Psoas muscle (tissue), 8 donors: ENCODE measurements around the gene COPS7A. TPM values are rescaled to one million over a fixed set of nuclear protein-coding genes. Genes with fewer than 3 reads are reported as not detected.
"Not testable (repeated sequence)": the region's sequence is repeated elsewhere in the genome, so short reads cannot be mapped to it uniquely, and the experiment has no call there.

ENCODE experiments used
- ATAC-seq, 4 donors: fragments of 200-7000 bp; cut with Tn5 transposase; one replicate each; pipeline ENCODE4 v1.9.1; 2020; ENCODE audit warnings: moderate library complexity in 3 of 4, mild to moderate bottlenecking in 2 of 4
- DNase-seq, 2 donors: peaks; one replicate each; pipeline ENCODE4 v3.0.0-alpha.2; 2020
- H3K27ac ChIP-seq: fragments of 200-600 bp; one replicate; pipeline ENCODE4 v1.8.0; 2022
- H3K27me3 ChIP-seq, 3 donors: fragments of 200-600 bp in 1 of 3; one replicate each; pipeline versions ENCODE4 v1.6.1 to v1.8.0; 2013 to 2022; ENCODE audit warnings: low read length in 2 of 3, mild to moderate bottlenecking in 2 of 3, moderate library complexity in 1 of 3; ENCODE audit not compliant: insufficient read depth in 3 of 3
- H3K36me3 ChIP-seq, 2 donors: fragments of 200-600 bp in 1 of 2; one replicate each; pipeline versions ENCODE4 v1.6.1 to v1.8.0; 2013 to 2022; ENCODE audit warnings: low read depth in 1 of 2, mild to moderate bottlenecking in 1 of 2, moderate library complexity in 1 of 2; ENCODE audit not compliant: insufficient read depth in 1 of 2
- H3K4me1 ChIP-seq: fragments of 200-600 bp; one replicate; pipeline ENCODE4 v1.8.0; 2022
- H3K4me3 ChIP-seq: fragments of 200-600 bp; one replicate; pipeline ENCODE4 v1.8.0; 2022; ENCODE audit warnings: mild to moderate bottlenecking
- H3K9me3 ChIP-seq: fragments of 200-600 bp; one replicate; pipeline ENCODE4 v1.8.0; 2022
- CTCF ChIP-seq: fragments of 200-600 bp; IDR thresholded peaks from one replicate; pipeline ENCODE4 v1.8.0; 2022; ENCODE audit warnings: antibody characterized with exemption
- WGBS, 3 donors: extraction: QIAGEN DNeasy Blood & Tissue Kit; methylation state at CpG; one replicate each; pipeline versions ENCODE4 v1.1.6 to v1.1.7; 2013; 5-methylcytosine and 5-hydroxymethylcytosine counted together
- intact Hi-C, 2 donors: fragments of 100-400 bp; cut with DNase I; formaldehyde crosslinking; loops; one replicate each; pipeline versions ENCODE4 v1.11.0 to v1.14.2; 2022
- polyA plus RNA-seq, 3 donors: library from polyadenylated mRNA; stranded (reverse); fragments of 200-250 nt; gene quantifications; one replicate each; pipeline ENCODE4 v1.2.3, GENCODE V29; 2013
- total RNA-seq, 4 donors: library from RNA; stranded (reverse); fragmentation: NEBNext Ultra II Directional in 2 of 4; extraction: Animal tissue kit (Norgen Biotek cat#: 25700) in 2 of 4; gene quantifications; one replicate each; pipeline versions ENCODE4 v1.2.1 to v1.2.4, GENCODE V29; 2021 to 2023
- donor health status: healthy with polysubstance abuse.
- donor health status: DM: no; HTN: no; CAD: no; lungs with moderate emphysema.
- donor health status: Bipolar disorder and iron deficiency.
- donor health status: healthy.
- donor health status: DM: yes; HTN: yes; CAD: no.
- donor health status: DM: no; HTN: no; CAD: no.
- donor health status: DM: no; HTN: no; CAD: no.
- donor health status: DM: yes; HTN: yes; CAD: no.

Gene COPS7A
- total and polyA plus RNA-seq, 7 donors, result 72.3 to 157 (median 79.2) TPM

- H3K27ac ChIP-seq, result no peak within 1 kb of the TSS
- H3K4me1 ChIP-seq, result no peaks in the 10 kb centered on the region
- DNase-seq (peak in 1 of 2 donors; percentile 41), ATAC-seq (peak; percentile 27 to 60 (median 36))
- no peak for TF ChIP-seq CTCF
- intact Hi-C loops, result no loop called here
- no peaks in the 10 kb centered on the region for H3K9me3 ChIP-seq
- WGBS, 3 donors, result 0 to 2% (median 1%) methylated on average over 11 to 43 of the region's 43 CpGs
- H3K4me3 ChIP-seq, result peak within 1 kb of the TSS; percentile 55
- H3K36me3 ChIP-seq, result no peaks in the 10 kb centered on the region
- H3K27me3 ChIP-seq, result peaks cover 0 to 95% (median 34%) of the 10 kb centered on the region in 3 donors
Measured at GRCh38 chr12:6700646-6701051, 23.2 kb upstream of the COPS7A start, which contains the start of gene PIANP. Gene PIANP (minus strand): TSS chr12:6700815. CDS start chr12:6698061, 2,754 bp downstream.

GRCh38 chr12:6701078-6701768 is 22.6 kb upstream of the COPS7A start:
- H3K27ac ChIP-seq, result no peak overlapping the region
- TF ChIP-seq CTCF, result no peak
- ATAC-seq (no peak), DNase-seq (no peak)
- H3K36me3 ChIP-seq, result no peaks in the 10 kb centered on the region
- no peaks in the 10 kb centered on the region for H3K4me1 ChIP-seq
- H3K27me3 ChIP-seq, result peaks cover 0 to 95% (median 29%) of the 10 kb centered on the region in 3 donors
- H3K4me3 ChIP-seq, result peak overlapping the region; percentile 55
- WGBS, 3 donors, result 30 to 36% (median 32%) methylated on average over 13 of the region's 13 CpGs
- intact Hi-C loops, result no loop called here
- H3K9me3 ChIP-seq, result no peaks in the 10 kb centered on the region

- no peak for TF ChIP-seq CTCF
Measured at GRCh38 chr12:6703631-6704030, 20.2 kb upstream of the COPS7A start.

GRCh38 chr12:6708351-6708750 is 15.5 kb upstream of the COPS7A start:
- ATAC-seq, intact Hi-C loops, DNase-seq, H3K27ac ChIP-seq, H3K36me3 ChIP-seq, H3K4me3 ChIP-seq, H3K4me1 ChIP-seq, H3K9me3 ChIP-seq: not testable (repeated sequence)
- WGBS, 3 donors, result 88 to 94% (median 90%) methylated on average over 16 to 21 of the region's 21 CpGs
- H3K27me3 ChIP-seq, result peaks cover 0 to 63% (median 8%) of the 10 kb centered on the region in 3 donors

More at GRCh38 chr12:6703631-6704030, 20.2 kb upstream of the COPS7A start:
- Histone ChIP-seq H3K9me3 (no peaks in the 10 kb centered on the region), H3K4me1 (no peaks in the 10 kb centered on the region), H3K27me3 (peaks cover 0 to 85% (median 27%) of the 10 kb centered on the region in 3 donors), H3K27ac (no peak overlapping the region), H3K36me3 (no peaks in the 10 kb centered on the region), H3K4me3 (no peak overlapping the region)
- intact Hi-C loops, result no loop called here
- 9 to 12% (median 12%) methylated on average over 10 of the region's 10 CpGs for WGBS, 3 donors
- ATAC-seq, result no peak
- DNase-seq, result no peak

GRCh38 chr12:6708960-6709394 is 14.9 kb upstream of the COPS7A start:
- no peak overlapping the region for H3K4me3 ChIP-seq
- peaks cover 0 to 59% (median 6%) of the 10 kb centered on the region in 3 donors for H3K27me3 ChIP-seq
- H3K9me3 ChIP-seq, result no peaks in the 10 kb centered on the region
- no peaks in the 10 kb centered on the region for H3K4me1 ChIP-seq
- 59% methylated on average over 16 of the region's 16 CpGs for WGBS, 3 donors
- H3K27ac ChIP-seq, result no peak overlapping the region
- no peaks in the 10 kb centered on the region for H3K36me3 ChIP-seq
- intact Hi-C loops, result no loop called here
- ATAC-seq (no peak), DNase-seq (no peak)
- no peak for TF ChIP-seq CTCF

- DNase-seq, ATAC-seq, H3K27ac ChIP-seq, H3K4me3 ChIP-seq, H3K36me3 ChIP-seq, intact Hi-C loops, H3K4me1 ChIP-seq, H3K9me3 ChIP-seq: not testable (repeated sequence)
- peaks cover 0 to 37% (median under 1%) of the 10 kb centered on the region in 3 donors for H3K27me3 ChIP-seq
- WGBS, 3 donors, result 86 to 87% (median 86%) methylated on average over 16 to 38 of the region's 41 CpGs
Measured at GRCh38 chr12:6716031-6716873, 7.6 kb upstream of the COPS7A start.
